ENCODE results near the gene PSD2.

The PSD2 gene

DNA sequence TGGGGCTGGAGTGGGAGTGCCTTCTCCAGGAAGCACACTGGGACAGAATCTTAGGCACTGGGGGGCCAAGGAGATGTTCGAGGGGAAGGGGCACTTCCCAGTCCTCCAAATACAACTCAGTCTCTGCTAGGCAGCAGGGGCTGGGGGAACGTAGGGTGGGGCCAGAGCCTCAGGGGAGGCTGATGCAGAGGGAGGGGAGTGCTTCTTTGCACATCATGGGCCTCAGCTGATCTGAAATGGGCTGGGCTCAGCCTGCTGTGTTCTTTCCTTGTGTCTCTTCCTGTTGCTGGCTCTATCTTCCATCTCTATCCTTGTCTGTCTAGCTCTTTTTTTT lies 15.6 kb downstream of the PSD2 start:
- Histone ChIP-seq H3K36me3 (ENCODE audit: insufficient read depth, low read length) (no peaks in the 10 kb centered on the region), H3K9me3 (ENCODE audit: low read depth, low read length) (no peaks in the 10 kb centered on the region), H3K27ac (no peak overlapping the region), H3K4me3 (no peak overlapping the region), H3K9ac (ENCODE audit: insufficient read length) (no peak overlapping the region)
- no peak for TF ChIP-seq EZH2 (IDR thresholded peaks at IDR 0.05)
- no peak for TF ChIP-seq POLR2AphosphoS5 (IDR thresholded peaks at IDR 0.05; ENCODE audit: borderline replicate concordance, low read depth, low read length)
- TF ChIP-seq FOXP2 (optimal IDR thresholded peaks at IDR 0.05; ENCODE audit: control extremely low read depth, extremely low read length, insufficient read depth), result no peak
- DNase-seq (ENCODE audit: low read depth, low spot score), result no peak

DNA sequence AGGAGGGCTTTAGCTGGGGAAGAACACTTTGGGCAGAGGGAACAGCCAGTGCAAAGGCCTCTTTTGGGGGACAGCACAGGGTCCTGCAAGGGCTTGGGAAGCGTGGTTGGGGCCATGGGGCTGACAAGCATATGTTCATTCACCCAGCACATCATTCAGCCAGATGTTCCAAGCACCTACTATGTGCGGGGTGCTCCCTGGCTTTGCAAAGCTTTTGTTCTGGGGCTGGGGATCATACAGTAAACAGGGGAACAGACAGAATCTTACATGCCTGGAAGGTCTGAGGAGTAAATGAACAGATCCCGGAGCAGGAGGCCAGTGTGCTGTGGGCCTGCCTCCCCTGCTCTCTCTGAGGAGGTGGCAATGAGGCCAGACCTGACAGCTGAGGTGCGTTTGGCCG lies 16.7 kb downstream of the PSD2 start:
- TF ChIP-seq POLR2AphosphoS5 (IDR thresholded peaks at IDR 0.05; ENCODE audit: borderline replicate concordance, low read depth, low read length) (no peak), EZH2 (IDR thresholded peaks at IDR 0.05) (no peak), FOXP2 (optimal IDR thresholded peaks at IDR 0.05; ENCODE audit: control extremely low read depth, extremely low read length, insufficient read depth) (no peak)
- no peak overlapping the region for H3K27ac ChIP-seq
- no peak overlapping the region for H3K4me3 ChIP-seq
- no peaks in the 10 kb centered on the region for H3K9me3 ChIP-seq (ENCODE audit: low read depth, low read length)
- no peak overlapping the region for H3K9ac ChIP-seq (ENCODE audit: insufficient read length)
- no peak for DNase-seq (ENCODE audit: low read depth, low spot score)
- H3K36me3 ChIP-seq (ENCODE audit: insufficient read depth, low read length), result no peaks in the 10 kb centered on the region

DNA sequence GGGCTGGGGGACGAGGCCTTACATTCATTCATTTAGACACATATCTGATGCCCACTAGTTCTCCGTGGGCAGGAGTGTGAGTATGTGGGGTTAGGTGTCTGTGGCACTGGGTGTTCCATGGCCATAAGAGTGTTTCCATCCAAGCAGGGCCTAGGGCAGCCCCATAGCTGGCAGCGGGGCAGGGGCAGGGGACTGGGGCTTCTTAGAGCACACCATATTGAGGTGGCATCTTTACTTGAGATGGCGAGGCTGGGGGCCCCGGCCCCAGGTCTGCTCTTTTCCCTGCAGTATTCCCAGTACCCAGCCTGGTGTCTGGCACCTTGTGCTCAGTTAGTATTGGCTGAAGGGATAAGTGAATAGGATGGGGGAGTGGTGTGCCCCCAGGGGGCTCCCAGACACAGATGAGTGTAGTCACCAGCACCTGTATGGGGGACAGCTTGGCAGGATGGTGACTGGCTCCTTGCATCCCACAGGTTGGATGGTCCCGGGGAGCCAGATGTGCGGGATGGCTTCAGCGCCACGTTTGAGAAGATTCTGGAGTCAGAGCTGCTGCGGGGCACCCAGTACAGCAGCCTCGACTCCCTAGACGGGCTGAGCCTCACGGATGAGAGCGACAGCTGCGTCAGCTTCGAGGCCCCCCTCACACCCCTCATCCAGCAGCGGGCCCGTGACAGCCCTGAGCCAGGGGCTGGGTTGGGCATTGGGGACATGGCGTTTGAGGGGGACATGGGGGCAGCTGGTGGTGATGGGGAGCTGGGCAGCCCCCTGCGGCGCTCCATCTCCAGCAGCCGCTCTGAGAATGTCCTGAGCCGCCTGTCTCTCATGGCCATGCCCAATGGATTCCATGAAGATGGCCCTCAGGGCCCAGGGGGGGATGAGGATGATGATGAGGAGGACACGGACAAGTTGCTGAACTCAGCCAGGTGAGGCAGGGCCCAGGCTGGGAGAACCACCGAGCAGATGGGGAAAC lies 17.5 kb downstream of the PSD2 start:
- DNase-seq (ENCODE audit: low read depth, low spot score), result no peak

DNA sequence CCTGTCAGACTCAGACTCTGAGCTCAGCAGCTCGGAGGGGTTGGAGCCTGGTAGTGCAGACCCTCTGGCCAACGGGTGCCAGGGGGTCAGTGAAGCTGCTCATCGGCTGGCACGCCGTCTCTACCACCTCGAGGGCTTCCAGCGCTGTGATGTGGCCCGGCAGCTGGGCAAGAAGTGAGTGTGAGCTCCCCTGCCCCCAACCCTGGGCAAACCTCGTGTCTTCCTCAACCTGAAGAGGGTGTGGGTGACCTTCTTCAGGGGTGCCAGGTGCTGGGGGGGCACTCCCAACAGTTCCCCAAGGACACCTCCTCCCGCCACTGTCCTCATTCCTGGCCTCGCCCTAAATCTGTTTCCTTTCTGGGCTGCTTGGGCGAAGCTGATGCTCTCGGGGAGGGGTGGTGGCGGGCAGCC lies 18.6 kb downstream of the PSD2 start:
- H3K9me3 ChIP-seq (ENCODE audit: low read depth, low read length), result no peaks in the 10 kb centered on the region
- no peaks in the 10 kb centered on the region for H3K36me3 ChIP-seq (ENCODE audit: insufficient read depth, low read length)
- no peak overlapping the region for H3K4me3 ChIP-seq
- DNase-seq (ENCODE audit: low read depth, low spot score), result no peak
- H3K27ac ChIP-seq, result no peak overlapping the region
- no peak overlapping the region for H3K9ac ChIP-seq (ENCODE audit: insufficient read length)
- no peak for TF ChIP-seq EZH2 (IDR thresholded peaks at IDR 0.05)

More for the DNA sequence above, 17.5 kb downstream of the PSD2 start:
- Histone ChIP-seq H3K27ac (no peak overlapping the region), H3K9me3 (ENCODE audit: low read depth, low read length) (no peaks in the 10 kb centered on the region), H3K36me3 (ENCODE audit: insufficient read depth, low read length) (no peaks in the 10 kb centered on the region), H3K4me3 (no peak overlapping the region), H3K9ac (ENCODE audit: insufficient read length) (no peak overlapping the region)
- TF ChIP-seq FOXP2 (optimal IDR thresholded peaks at IDR 0.05; ENCODE audit: control extremely low read depth, extremely low read length, insufficient read depth), result no peak
- TF ChIP-seq EZH2 (IDR thresholded peaks at IDR 0.05), result no peak
- TF ChIP-seq POLR2AphosphoS5 (IDR thresholded peaks at IDR 0.05; ENCODE audit: borderline replicate concordance, low read depth, low read length), result no peak

DNA sequence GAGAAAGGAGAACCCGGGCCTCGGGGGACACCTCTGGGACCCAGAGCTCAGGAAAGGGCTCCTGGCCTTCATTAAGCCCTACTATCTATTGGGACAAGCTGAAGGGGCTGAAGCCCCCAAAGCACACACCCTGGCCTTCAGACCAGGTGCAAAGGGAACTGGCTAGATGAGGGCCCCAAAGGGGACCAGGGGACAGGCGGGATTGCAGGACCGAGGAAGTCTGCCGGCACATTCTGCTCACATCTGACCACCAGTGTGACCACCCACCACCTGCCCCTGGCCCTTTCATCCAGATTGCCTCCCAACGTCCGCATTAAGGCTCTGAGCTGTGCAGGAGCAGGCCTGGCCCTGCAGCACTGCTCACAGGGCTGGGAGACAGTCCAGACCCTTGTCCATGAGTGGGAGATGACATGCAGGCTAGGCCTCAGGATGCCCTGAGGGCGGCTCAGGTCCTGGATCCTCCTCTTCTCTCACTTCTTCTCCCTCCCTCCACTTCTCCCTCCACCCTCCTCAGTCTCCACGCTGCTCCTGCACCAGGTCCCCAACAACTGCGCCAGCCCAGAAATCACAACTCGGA lies 19.2 kb downstream of the PSD2 start:
- H3K27ac ChIP-seq, result no peak overlapping the region
- no peak overlapping the region for H3K9ac ChIP-seq (ENCODE audit: insufficient read length)
- no peaks in the 10 kb centered on the region for H3K9me3 ChIP-seq (ENCODE audit: low read depth, low read length)
- DNase-seq (ENCODE audit: low read depth, low spot score), result no peak
- TF ChIP-seq POLR2AphosphoS5 (IDR thresholded peaks at IDR 0.05; ENCODE audit: borderline replicate concordance, low read depth, low read length) (no peak), EZH2 (IDR thresholded peaks at IDR 0.05) (no peak), FOXP2 (optimal IDR thresholded peaks at IDR 0.05; ENCODE audit: control extremely low read depth, extremely low read length, insufficient read depth) (no peak)
- no peak overlapping the region for H3K4me3 ChIP-seq
- no peaks in the 10 kb centered on the region for H3K36me3 ChIP-seq (ENCODE audit: insufficient read depth, low read length)

DNA sequence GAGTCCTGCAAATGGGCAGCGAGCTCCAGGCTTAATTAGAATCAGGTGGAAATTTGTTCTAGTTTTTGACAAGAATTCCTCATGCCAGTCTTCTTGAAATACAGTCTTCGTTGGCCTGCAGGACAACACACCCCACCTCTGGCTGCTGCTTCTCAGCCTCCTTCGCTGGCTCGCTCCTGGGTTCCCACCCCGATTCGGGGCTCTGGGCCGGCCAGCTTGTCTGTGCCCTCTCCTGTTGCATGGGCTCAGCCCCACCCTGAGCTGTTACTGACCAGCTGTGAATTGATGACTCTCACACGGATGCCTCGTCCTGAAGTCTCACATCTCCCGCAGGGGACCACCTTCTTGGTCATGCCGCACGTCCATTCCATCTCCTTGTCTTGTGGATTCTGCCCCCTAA lies 21.0 kb downstream of the PSD2 start:
- H3K36me3 ChIP-seq (ENCODE audit: insufficient read depth, low read length), result no peaks in the 10 kb centered on the region
- H3K4me3 ChIP-seq, result no peak overlapping the region
- no peaks in the 10 kb centered on the region for H3K9me3 ChIP-seq (ENCODE audit: low read depth, low read length)
- H3K9ac ChIP-seq (ENCODE audit: insufficient read length), result no peak overlapping the region
- no peak overlapping the region for H3K27ac ChIP-seq
- DNase-seq (ENCODE audit: low read depth, low spot score), result no peak
- TF ChIP-seq FOXP2 (optimal IDR thresholded peaks at IDR 0.05; ENCODE audit: control extremely low read depth, extremely low read length, insufficient read depth) (no peak), EZH2 (IDR thresholded peaks at IDR 0.05) (no peak), POLR2AphosphoS5 (IDR thresholded peaks at IDR 0.05; ENCODE audit: borderline replicate concordance, low read depth, low read length) (no peak)

DNA sequence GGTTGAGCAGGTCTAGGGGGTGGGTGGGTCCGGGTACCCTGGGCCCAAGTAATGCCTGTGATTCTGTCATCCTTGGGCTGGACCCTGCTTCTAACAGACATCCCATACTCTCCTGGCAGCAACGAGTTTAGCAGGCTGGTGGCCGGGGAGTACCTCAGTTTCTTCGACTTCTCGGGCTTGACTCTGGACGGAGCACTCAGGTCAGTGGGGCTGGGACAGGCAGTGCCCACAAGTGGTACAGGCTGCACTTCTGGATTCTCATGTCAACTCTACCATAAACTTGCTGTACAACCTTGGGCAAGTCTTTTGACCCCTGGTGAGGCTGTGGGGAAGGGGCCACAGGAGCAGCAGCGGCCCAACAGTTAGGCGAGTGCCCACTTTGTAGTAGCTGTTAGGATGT lies 21.8 kb downstream of the PSD2 start:
- DNase-seq (ENCODE audit: low read depth, low spot score), result no peak
- H3K27ac ChIP-seq, result no peak overlapping the region
- H3K9ac ChIP-seq (ENCODE audit: insufficient read length), result no peak overlapping the region
- H3K4me3 ChIP-seq, result no peak overlapping the region
- no peaks in the 10 kb centered on the region for H3K9me3 ChIP-seq (ENCODE audit: low read depth, low read length)
- H3K36me3 ChIP-seq (ENCODE audit: insufficient read depth, low read length), result no peaks in the 10 kb centered on the region
- TF ChIP-seq EZH2 (IDR thresholded peaks at IDR 0.05) (no peak), POLR2AphosphoS5 (IDR thresholded peaks at IDR 0.05; ENCODE audit: borderline replicate concordance, low read depth, low read length) (no peak), FOXP2 (optimal IDR thresholded peaks at IDR 0.05; ENCODE audit: control extremely low read depth, extremely low read length, insufficient read depth) (no peak)

DNA sequence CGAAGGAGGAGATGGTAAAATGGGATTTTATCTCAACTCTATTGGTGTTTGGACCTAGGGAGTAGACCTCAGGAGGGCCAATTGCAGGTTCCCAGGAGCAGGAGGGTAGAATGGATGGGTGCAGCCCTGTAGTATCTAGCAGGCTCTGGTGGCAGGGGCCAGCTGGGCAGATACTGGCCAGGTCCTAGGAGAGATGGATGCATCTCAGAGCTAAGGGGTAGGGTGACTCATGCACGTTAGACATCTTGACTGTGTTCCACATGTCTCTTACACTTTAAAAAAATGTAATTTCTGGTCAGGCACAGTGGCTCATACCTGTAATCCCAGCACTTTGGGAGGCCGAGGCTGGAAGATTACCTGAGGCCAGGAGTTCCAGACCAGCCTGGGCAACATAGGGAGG lies 22.4 kb downstream of the PSD2 start:
- Histone ChIP-seq H3K27ac (no peak overlapping the region), H3K36me3 (ENCODE audit: insufficient read depth, low read length) (no peaks in the 10 kb centered on the region), H3K9ac (ENCODE audit: insufficient read length) (no peak overlapping the region), H3K9me3 (ENCODE audit: low read depth, low read length) (no peaks in the 10 kb centered on the region), H3K4me3 (no peak overlapping the region)
- no peak for DNase-seq (ENCODE audit: low read depth, low spot score)
- TF ChIP-seq FOXP2 (optimal IDR thresholded peaks at IDR 0.05; ENCODE audit: control extremely low read depth, extremely low read length, insufficient read depth), result no peak
- TF ChIP-seq POLR2AphosphoS5 (IDR thresholded peaks at IDR 0.05; ENCODE audit: borderline replicate concordance, low read depth, low read length), result no peak
- no peak for TF ChIP-seq EZH2 (IDR thresholded peaks at IDR 0.05)

Data from SK-N-MC (cell line).